IPS-NIHi11 (cell line): ENCODE measurements around the gene CFAP298.
"Not testable (repeated sequence)": the region's sequence is repeated elsewhere in the genome, so short reads cannot be mapped to it uniquely, and the experiment has no call there.

Experiments used
- DNase-seq: peaks from one replicate; pipeline ENCODE4 v3.0.0; 2012; ENCODE audit warnings: mixed read lengths, low spot score

CFAP298 gene

GRCh38 chr21:32612075-32612998 lies at the start of gene CFAP298:
TSS of gene CFAP298 (minus strand) at chr21:32612377. CDS start at chr21:32612243, 134 bp downstream.
- peak; percentile 85 for DNase-seq

- DNase-seq: not testable (repeated sequence)
Observed at GRCh38 chr21:32661026-32661782, 49.0 kb upstream of the CFAP298 start.

GRCh38 chr21:32658524-32658923 lies 46.3 kb upstream of the CFAP298 start:
- DNase-seq: no peak

GRCh38 chr21:32653326-32653901 lies 41.2 kb upstream of the CFAP298 start:
- DNase-seq: peak; percentile 75

- no peak for DNase-seq
Observed at GRCh38 chr21:32648165-32648564, 36.0 kb upstream of the CFAP298 start.

GRCh38 chr21:32645261-32646182 lies 33.3 kb upstream of the CFAP298 start:
- peak; percentile 81 for DNase-seq

- no peak for DNase-seq
Observed at GRCh38 chr21:32641710-32642698, 29.8 kb upstream of the CFAP298 start.

GRCh38 chr21:32626621-32627196 lies 14.5 kb upstream of the CFAP298 start:
- no peak for DNase-seq

- DNase-seq: not testable (repeated sequence)
Observed at GRCh38 chr21:32618218-32618617, 6.0 kb upstream of the CFAP298 start.

GRCh38 chr21:32613436-32614043 lies 1.4 kb upstream of the CFAP298 start:
- DNase-seq: no peak

- no peak for DNase-seq
Observed at GRCh38 chr21:32612999-32613337, 791 bp upstream of the CFAP298 start.

- peak; percentile 46 for DNase-seq
Observed at GRCh38 chr21:32611471-32611997, 643 bp downstream of the CFAP298 start.

GRCh38 chr21:32610940-32611339 lies 1.2 kb downstream of the CFAP298 start:
- not testable (repeated sequence) for DNase-seq

- no peak for DNase-seq
Observed at GRCh38 chr21:32608851-32609250, 3.3 kb downstream of the CFAP298 start.

- DNase-seq: no peak
Observed at GRCh38 chr21:32605469-32605868, 6.7 kb downstream of the CFAP298 start.

GRCh38 chr21:32604464-32604863 lies 7.7 kb downstream of the CFAP298 start:
- DNase-seq: peak; percentile 86

GRCh38 chr21:32603131-32603530 lies 9.0 kb downstream of the CFAP298 start:
- DNase-seq: no peak

- no peak for DNase-seq
Observed at GRCh38 chr21:32602099-32602498, 10.1 kb downstream of the CFAP298 start.

GRCh38 chr21:32599526-32599925 lies 12.7 kb downstream of the CFAP298 start:
- DNase-seq: no peak
